GM06990 (cell line): ENCODE results near the gene PAGE2B.
"Not testable (repeated sequence)": the region's sequence is repeated elsewhere in the genome, so short reads cannot be mapped to it uniquely, and the experiment has no call there.

Experiments
- DNase-seq: peaks from one replicate; pipeline ENCODE4 v3.0.0-alpha.2; 2011; ENCODE audit not compliant: insufficient read length; ENCODE audit errors: extremely low read depth
- H3K27me3 ChIP-seq: replicated peaks from 2 replicates; pipeline ENCODE4 v1.6.0; 2011; ENCODE audit warnings: low read length; ENCODE audit not compliant: control insufficient read depth, insufficient read depth
- H3K36me3 ChIP-seq: 2 replicates; pipeline ENCODE4 v1.5.1; 2011; ENCODE audit warnings: low read length; ENCODE audit not compliant: control insufficient read depth, insufficient read depth
- H3K4me3 ChIP-seq: replicated peaks from 2 replicates; pipeline ENCODE4 v1.5.1; 2011; ENCODE audit warnings: low read depth, mild to moderate bottlenecking, control low read depth, low read length
- CTCF ChIP-seq: IDR thresholded peaks from 2 replicates; pipeline ENCODE4 v1.5.1; 2011; ENCODE audit warnings: low read length, control low read depth, mild to moderate bottlenecking, inconsistent platforms; ENCODE audit not compliant: insufficient read depth, poor library complexity, severe bottlenecking

The PAGE2B gene

GRCh38 chrX:55029291-55029690 is 45.5 kb upstream of the PAGE2B start:
- no peaks in the 10 kb centered on the region for H3K36me3 ChIP-seq
- no peak overlapping the region for H3K4me3 ChIP-seq
- no peaks in the 10 kb centered on the region; the same call in 1 of the 2 replicates for H3K27me3 ChIP-seq
- TF ChIP-seq CTCF: no peak
- no peak for DNase-seq

- no peak for TF ChIP-seq CTCF
- Histone ChIP-seq H3K4me3 (no peak within 1 kb of the TSS), H3K27me3 (no peaks in the 10 kb centered on the region; the same call in 1 of the 2 replicates), H3K36me3 (no peaks in the 10 kb centered on the region)
- DNase-seq: no peak
Measured at GRCh38 chrX:55030271-55031205, 44.3 kb upstream of the PAGE2B start, which contains the start of gene ALAS2. Gene ALAS2 (minus strand): TSS chrX:55030977. CDS start chrX:55026000, 4,977 bp downstream.

- no peak for DNase-seq
- no peak for TF ChIP-seq CTCF
- H3K36me3 ChIP-seq: no peaks in the 10 kb centered on the region
- no peaks in the 10 kb centered on the region for H3K27me3 ChIP-seq
- H3K4me3 ChIP-seq: no peak overlapping the region
Measured at GRCh38 chrX:55033429-55033828, 41.4 kb upstream of the PAGE2B start.

GRCh38 chrX:55039471-55039870 is 35.4 kb upstream of the PAGE2B start:
- no peak for TF ChIP-seq CTCF
- no peak for DNase-seq
- Histone ChIP-seq H3K27me3 (no peaks in the 10 kb centered on the region), H3K4me3 (no peak overlapping the region), H3K36me3 (no peaks in the 10 kb centered on the region)

GRCh38 chrX:55041514-55041913 is 33.3 kb upstream of the PAGE2B start:
- H3K4me3 ChIP-seq: no peak overlapping the region
- TF ChIP-seq CTCF: no peak
- H3K36me3 ChIP-seq: no peaks in the 10 kb centered on the region
- no peaks in the 10 kb centered on the region for H3K27me3 ChIP-seq
- no peak for DNase-seq

- not testable (repeated sequence) for H3K4me3 ChIP-seq, H3K27me3 ChIP-seq, DNase-seq, H3K36me3 ChIP-seq
Measured at GRCh38 chrX:55050599-55050998, 24.2 kb upstream of the PAGE2B start.
